Pancreas (tissue), 10 donors: ENCODE measurements around the gene KIR3DL2. TPM values are rescaled to one million over a fixed set of nuclear protein-coding genes. Genes with fewer than 3 reads are reported as not detected.
"Not testable (repeated sequence)": the region's sequence is repeated elsewhere in the genome, so short reads cannot be mapped to it uniquely, and the experiment has no call there.

Experiments
- ATAC-seq, 4 donors: fragments of 200-7000 bp; cut with Tn5 transposase; one replicate each; pipeline versions ENCODE4 v1.8.0 to v1.9.1; 2020; ENCODE audit warnings: mild to moderate bottlenecking in 4 of 4, moderate library complexity in 4 of 4
- DNase-seq, 6 donors: peaks; one replicate each; pipeline ENCODE4 v3.0.0-alpha.2; 2020
- FAIRE-seq: peaks from 2 replicates; lab custom pipeline; 2012; peaks lifted over from hg19 to GRCh38; lab: Jason Lieb, UNC
- H3K27ac ChIP-seq, 4 donors: fragments of 200-600 bp; sonication (generic); 1 replicate in 3 of 4; 2 replicates in 1 of 4; pipeline versions ENCODE4 v1.5.0 to v1.8.0; 2020
- H3K27me3 ChIP-seq, 4 donors: fragments of 200-600 bp; one replicate each; pipeline ENCODE4 v1.8.0; 2021
- H3K36me3 ChIP-seq, 3 donors: fragments of 200-600 bp; sonication (generic) in 1 of 3; one replicate each; pipeline versions ENCODE4 v1.5.0 to v1.8.0; 2020 to 2021
- H3K4me1 ChIP-seq, 3 donors: fragments of 200-600 bp; one replicate each; pipeline ENCODE4 v1.8.0; 2021
- H3K4me3 ChIP-seq, 4 donors: fragments of 200-600 bp; sonication (generic) in 2 of 4; one replicate each; pipeline versions ENCODE4 v1.5.0 to v1.8.0; 2020 to 2021
- H3K9me3 ChIP-seq, 4 donors: fragments of 200-600 bp; one replicate each; pipeline ENCODE4 v1.8.0; 2021
- WGBS, 2 donors: extraction: QIAGEN DNeasy Blood & Tissue Kit; methylation state at CpG; one replicate each; pipeline ENCODE4 v1.1.7; 2013; 5-methylcytosine and 5-hydroxymethylcytosine counted together
- intact Hi-C, 3 donors: fragments of 100-400 bp; cut with DNase I; formaldehyde crosslinking; loops; one replicate each; pipeline versions ENCODE4 v1.11.1 to v1.14.2; 2022
- polyA plus RNA-seq, 2 donors: library from polyadenylated mRNA; stranded (reverse); fragments of 200-250 nt; gene quantifications; one replicate each; pipeline ENCODE4 v1.2.3, GENCODE V29; 2013
- total RNA-seq, 6 donors: library from RNA; stranded (reverse); fragmentation: NEBNext Ultra II Directional in 4 of 6; extraction: Animal tissue kit (Norgen Biotek cat#: 25700) in 4 of 6; gene quantifications; one replicate each; pipeline versions ENCODE4 v1.2.1 to v1.2.4, GENCODE V29; 2021 to 2023
- TF ChIP-seq, protein P1 (sequence below), 4 donors: fragments of 200-600 bp; sonication (generic) in 3 of 4; IDR thresholded peaks; one replicate each; pipeline versions ENCODE4 v1.5.0 to v1.8.0; 2021; ENCODE audit warnings: antibody characterized with exemption in 4 of 4
- donor health status: healthy with polysubstance abuse.
- donor health status: DM: no; HTN: no; CAD: no; lungs with moderate emphysema.
- donor health status: DM: no; HTN: no; CAD: no.
- donor health status: control.
- donor health status: control.
- donor health status: Bipolar disorder and iron deficiency.
- donor health status: DM: yes; HTN: yes; CAD: no.
- donor health status: DM: no; HTN: no; CAD: no.
- donor health status: DM: no; HTN: no; CAD: no.
- donor health status: DM: yes; HTN: yes; CAD: no.

Gene KIR3DL2
- total and polyA plus RNA-seq, 8 donors: not detected

DNA sequence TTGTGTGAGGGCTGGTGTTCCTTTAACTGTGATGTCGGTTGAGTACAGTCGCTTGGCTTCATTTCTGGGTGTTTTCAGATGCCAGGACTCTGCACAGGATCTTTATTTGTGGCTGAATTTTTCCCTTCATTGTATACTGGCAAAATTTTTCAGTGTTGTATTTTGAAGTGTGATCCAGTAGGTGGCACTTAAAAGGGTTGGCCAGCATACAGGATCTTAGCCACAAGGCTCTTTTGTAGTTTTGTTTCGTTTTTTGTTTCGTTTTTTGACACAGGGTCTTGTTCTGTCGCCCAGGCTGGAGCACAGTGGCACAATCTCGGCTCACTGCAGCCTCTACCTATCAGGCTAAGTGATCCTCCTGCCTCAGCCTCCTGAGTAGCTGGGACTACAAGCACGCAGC, 32.5 kb downstream of the KIR3DL2 start:
- Histone ChIP-seq H3K9me3 (no peaks in the 10 kb centered on the region), H3K27ac (no peak overlapping the region), H3K4me3 (no peak overlapping the region), H3K36me3 (no peaks in the 10 kb centered on the region), H3K4me1 (no peaks in the 10 kb centered on the region), H3K27me3 (no peaks in the 10 kb centered on the region)
- DNase-seq (no peak), FAIRE-seq (no peak), ATAC-seq (no peak)
- TF ChIP-seq, protein P1, sequence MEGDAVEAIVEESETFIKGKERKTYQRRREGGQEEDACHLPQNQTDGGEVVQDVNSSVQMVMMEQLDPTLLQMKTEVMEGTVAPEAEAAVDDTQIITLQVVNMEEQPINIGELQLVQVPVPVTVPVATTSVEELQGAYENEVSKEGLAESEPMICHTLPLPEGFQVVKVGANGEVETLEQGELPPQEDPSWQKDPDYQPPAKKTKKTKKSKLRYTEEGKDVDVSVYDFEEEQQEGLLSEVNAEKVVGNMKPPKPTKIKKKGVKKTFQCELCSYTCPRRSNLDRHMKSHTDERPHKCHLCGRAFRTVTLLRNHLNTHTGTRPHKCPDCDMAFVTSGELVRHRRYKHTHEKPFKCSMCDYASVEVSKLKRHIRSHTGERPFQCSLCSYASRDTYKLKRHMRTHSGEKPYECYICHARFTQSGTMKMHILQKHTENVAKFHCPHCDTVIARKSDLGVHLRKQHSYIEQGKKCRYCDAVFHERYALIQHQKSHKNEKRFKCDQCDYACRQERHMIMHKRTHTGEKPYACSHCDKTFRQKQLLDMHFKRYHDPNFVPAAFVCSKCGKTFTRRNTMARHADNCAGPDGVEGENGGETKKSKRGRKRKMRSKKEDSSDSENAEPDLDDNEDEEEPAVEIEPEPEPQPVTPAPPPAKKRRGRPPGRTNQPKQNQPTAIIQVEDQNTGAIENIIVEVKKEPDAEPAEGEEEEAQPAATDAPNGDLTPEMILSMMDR (IDR thresholded peaks at IDR 0.05): no peak
- 53 to 58% methylated on average over 7 of the region's 7 CpGs for WGBS, 2 donors
- intact Hi-C loops: no loop called here

DNA sequence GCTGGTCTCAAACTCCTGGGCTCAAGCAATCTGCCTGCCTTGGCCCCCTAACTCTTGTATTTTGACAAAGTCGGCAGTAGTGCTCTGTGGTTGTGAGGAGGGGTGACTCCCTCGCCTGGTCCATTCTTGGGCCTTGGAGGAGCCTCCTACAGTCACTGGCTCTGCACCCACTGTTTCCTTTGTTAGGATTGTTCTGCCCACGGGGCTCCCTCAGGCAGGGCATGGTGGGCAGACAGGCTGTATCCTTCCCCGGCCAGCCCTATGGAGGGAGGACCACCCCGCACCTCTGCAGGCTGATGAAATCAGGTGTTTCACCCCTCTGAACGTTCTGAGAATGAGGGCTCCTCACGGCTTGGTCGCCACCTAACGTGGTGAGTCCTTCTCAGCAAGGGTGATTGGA, 33.0 kb downstream of the KIR3DL2 start:
- Histone ChIP-seq H3K4me3 (no peak overlapping the region), H3K9me3 (no peaks in the 10 kb centered on the region), H3K36me3 (no peaks in the 10 kb centered on the region), H3K4me1 (no peaks in the 10 kb centered on the region), H3K27ac (no peak overlapping the region), H3K27me3 (no peaks in the 10 kb centered on the region)
- ATAC-seq: no peak
- TF ChIP-seq, protein P1 (IDR thresholded peaks at IDR 0.05): no peak
- FAIRE-seq: no peak
- DNase-seq: no peak
- WGBS, 2 donors: 58 to 71% methylated on average over 9 of the region's 9 CpGs
- intact Hi-C loops: no loop called here

DNA sequence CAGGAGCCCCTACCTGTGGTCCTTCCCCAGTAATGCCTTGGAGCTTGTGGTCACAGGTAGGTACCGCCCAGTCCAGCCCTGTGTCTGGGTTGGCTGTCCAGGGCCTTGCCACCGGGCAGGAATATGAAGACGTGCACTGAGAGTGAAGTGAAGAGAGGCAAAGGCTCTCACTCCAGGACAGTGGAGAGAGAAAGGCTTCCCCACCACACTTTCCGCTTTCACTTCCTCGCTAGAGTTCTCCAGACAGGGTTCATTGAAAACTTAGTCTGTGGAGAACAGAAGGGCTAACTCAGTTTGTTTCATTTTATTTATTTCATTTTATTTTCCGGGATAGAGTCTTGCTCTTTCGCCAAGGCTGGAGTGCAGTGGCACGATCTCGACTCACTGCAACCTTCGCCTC, 38.0 kb downstream of the KIR3DL2 start:
- DNase-seq: no peak
- H3K36me3 ChIP-seq: no peaks in the 10 kb centered on the region
- no peaks in the 10 kb centered on the region for H3K27me3 ChIP-seq
- H3K27ac ChIP-seq: no peak overlapping the region
- no peak for ATAC-seq
- no peaks in the 10 kb centered on the region for H3K9me3 ChIP-seq
- no peak overlapping the region for H3K4me3 ChIP-seq
- 69 to 79% methylated on average over 10 of the region's 10 CpGs for WGBS, 2 donors
- intact Hi-C loops: no loop called here
- TF ChIP-seq, protein P1 (IDR thresholded peaks at IDR 0.05): no peak
- no peak for FAIRE-seq
- H3K4me1 ChIP-seq: no peaks in the 10 kb centered on the region

DNA sequence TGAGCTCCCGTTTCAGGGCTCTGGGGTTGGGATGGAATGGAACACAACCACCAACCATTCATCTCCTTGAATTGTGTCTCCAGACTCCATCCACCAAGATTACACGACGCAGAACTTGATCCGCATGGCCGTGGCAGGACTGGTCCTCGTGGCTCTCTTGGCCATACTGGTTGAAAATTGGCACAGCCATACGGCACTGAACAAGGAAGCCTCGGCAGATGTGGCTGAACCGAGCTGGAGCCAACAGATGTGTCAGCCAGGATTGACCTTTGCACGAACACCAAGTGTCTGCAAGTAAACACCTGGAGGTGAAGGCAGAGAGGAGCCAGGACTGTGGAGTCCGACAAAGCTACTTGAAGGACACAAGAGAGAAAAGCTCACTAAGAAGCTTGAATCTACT, 39.3 kb downstream of the KIR3DL2 start:
- TF ChIP-seq, protein P1 (IDR thresholded peaks at IDR 0.05): no peak
- no peaks in the 10 kb centered on the region for H3K4me1 ChIP-seq
- no peak for FAIRE-seq
- H3K4me3 ChIP-seq: no peak overlapping the region
- ATAC-seq: no peak
- no peaks in the 10 kb centered on the region for H3K9me3 ChIP-seq
- H3K36me3 ChIP-seq: no peaks in the 10 kb centered on the region
- H3K27me3 ChIP-seq: no peaks in the 10 kb centered on the region
- no peak overlapping the region for H3K27ac ChIP-seq
- intact Hi-C loops: no loop called here
- WGBS, 2 donors: 65 to 79% methylated on average over 11 of the region's 11 CpGs
- no peak for DNase-seq

DNA sequence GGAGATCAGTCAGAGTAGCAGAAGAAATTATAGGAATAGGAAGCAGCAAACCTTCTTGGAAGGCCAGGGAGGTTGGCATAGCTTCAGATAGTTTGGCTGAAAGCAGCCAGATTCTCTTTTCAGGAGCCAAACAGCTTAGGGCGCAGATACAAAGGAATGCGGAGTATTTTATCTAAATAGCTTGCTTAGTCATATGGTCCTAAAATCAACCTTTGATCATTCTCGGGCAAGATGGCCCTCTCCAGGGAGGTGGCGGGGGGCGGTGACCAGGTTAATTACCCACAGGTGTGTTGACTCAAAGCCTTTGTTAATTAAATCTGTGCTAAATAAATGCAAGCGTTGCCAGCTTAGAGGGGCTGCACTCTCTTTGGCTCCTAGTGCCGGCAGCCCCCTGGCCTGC, 43.2 kb downstream of the KIR3DL2 start:
- Histone ChIP-seq H3K27ac (no peak overlapping the region), H3K4me1 (no peaks in the 10 kb centered on the region), H3K4me3 (no peak overlapping the region), H3K9me3 (no peaks in the 10 kb centered on the region), H3K36me3 (no peaks in the 10 kb centered on the region), H3K27me3 (no peaks in the 10 kb centered on the region)
- WGBS, 2 donors: 25 to 28% methylated on average over 7 of the region's 7 CpGs
- ATAC-seq: no peak
- no peak for FAIRE-seq
- no peak for DNase-seq
- intact Hi-C loops: no loop called here
- TF ChIP-seq, protein P1 (IDR thresholded peaks at IDR 0.05): no peak

DNA sequence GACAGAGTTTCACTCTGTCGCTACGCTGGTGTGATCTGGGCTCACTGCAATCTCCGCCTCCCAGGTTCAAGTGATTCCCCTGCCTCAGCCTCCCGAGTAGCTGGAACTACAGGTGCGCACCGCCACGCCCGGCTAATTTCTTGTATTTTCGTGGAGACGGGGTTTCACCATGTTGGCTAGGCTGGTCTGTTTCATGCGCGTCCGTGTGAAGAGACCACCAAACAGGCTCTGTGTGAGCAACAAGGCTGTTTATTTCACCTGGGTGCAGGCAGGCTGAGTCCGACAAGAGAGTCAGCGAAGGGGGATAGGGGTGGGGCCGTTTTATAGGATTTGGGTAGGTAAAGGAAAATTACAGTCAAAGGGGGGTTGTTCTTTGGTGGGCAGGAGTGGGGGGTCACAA, 43.9 kb downstream of the KIR3DL2 start:
- H3K9me3 ChIP-seq, H3K27me3 ChIP-seq, H3K4me3 ChIP-seq, ATAC-seq, H3K27ac ChIP-seq, FAIRE-seq, H3K36me3 ChIP-seq, DNase-seq, H3K4me1 ChIP-seq, intact Hi-C loops: not testable (repeated sequence)
- 74 to 78% methylated on average over 16 of the region's 16 CpGs for WGBS, 2 donors
